Gastroesophageal sphincter (tissue), 4 donors: ENCODE measurements around the gene ZNF512. TPM values are rescaled to one million over a fixed set of nuclear protein-coding genes. Genes with fewer than 3 reads are reported as not detected.
"Not testable (repeated sequence)": the region's sequence is repeated elsewhere in the genome, so short reads cannot be mapped to it uniquely, and the experiment has no call there.

Experiments used
- ATAC-seq: fragments of 150-250 bp; one replicate; pipeline ENCODE4 v1.9.1; 2016; ENCODE audit warnings: mild to moderate bottlenecking, moderate library complexity
- H3K27ac ChIP-seq, 4 donors: fragments of 200-600 bp; sonication (generic) in 3 of 4; 1 replicate in 3 of 4; 2 replicates in 1 of 4; pipeline ENCODE4 v1.5.1; 2016 to 2019
- H3K27me3 ChIP-seq: fragments of 200-600 bp; sonication (generic); one replicate; pipeline ENCODE4 v1.5.1; 2019
- H3K36me3 ChIP-seq, 2 donors: fragments of 200-600 bp; sonication (generic); one replicate each; pipeline ENCODE4 v1.5.1; 2019; ENCODE audit warnings: control low read depth in 1 of 2
- H3K4me1 ChIP-seq, 3 donors: fragments of 200-600 bp; sonication (generic); 1 replicate in 2 of 3; 2 replicates in 1 of 3; pipeline ENCODE4 v1.5.1; 2016 to 2019; ENCODE audit warnings: control low read depth in 2 of 3
- H3K4me3 ChIP-seq, 2 donors: fragments of 200-600 bp; sonication (generic); one replicate each; pipeline ENCODE4 v1.5.1; 2019; ENCODE audit warnings: mild to moderate bottlenecking in 1 of 2, moderate library complexity in 1 of 2
- H3K9me3 ChIP-seq, 3 donors: fragments of 200-600 bp; sonication (generic); one replicate each; pipeline ENCODE4 v1.5.1; 2017 to 2019; ENCODE audit warnings: control low read depth in 2 of 3
- EP300 ChIP-seq: sonication (generic); formaldehyde crosslinking; IDR thresholded peaks from one replicate; pipeline ENCODE4 v1.6.1; 2017; ENCODE audit warnings: antibody characterized with exemption, mild to moderate bottlenecking
- POLR2A ChIP-seq, 2 donors: fragments of 450-650 bp; IDR thresholded peaks; one replicate each; pipeline ENCODE4 v1.6.1; 2017; ENCODE audit warnings: antibody characterized with exemption in 2 of 2, mild to moderate bottlenecking in 2 of 2, moderate library complexity in 1 of 2
- POLR2AphosphoS5 ChIP-seq: sonication (generic); formaldehyde crosslinking; IDR thresholded peaks from one replicate; pipeline ENCODE4 v1.6.1; 2017; ENCODE audit warnings: antibody characterized with exemption
- WGBS, 2 donors: methylation state at CpG; one replicate each; pipeline ENCODE4 v1.1.5; 2018; ENCODE audit warnings: low coverage in 1 of 2; 5-methylcytosine and 5-hydroxymethylcytosine counted together
- total RNA-seq, 4 donors: library from RNA; depleted of rRNA; stranded (reverse); fragments of >200 nt; gene quantifications; one replicate each; pipeline ENCODE4 v1.1.0, GENCODE V29; 2016
- TF ChIP-seq, protein P1 (sequence below), 4 experiments: fragments of 200-600 bp in 2 of 4; fragments of 450-650 bp in 2 of 4; sonication (generic) in 1 of 4; IDR thresholded peaks; one replicate each; pipeline ENCODE4 v1.5.1; 2017 to 2019; ENCODE audit warnings: antibody characterized with exemption in 4 of 4, mild to moderate bottlenecking in 2 of 4, moderate library complexity in 2 of 4

The ZNF512 gene
- total RNA-seq, 4 donors from 2014 or later, result 32.3 to 52.1 (median 44.4) TPM

DNA sequence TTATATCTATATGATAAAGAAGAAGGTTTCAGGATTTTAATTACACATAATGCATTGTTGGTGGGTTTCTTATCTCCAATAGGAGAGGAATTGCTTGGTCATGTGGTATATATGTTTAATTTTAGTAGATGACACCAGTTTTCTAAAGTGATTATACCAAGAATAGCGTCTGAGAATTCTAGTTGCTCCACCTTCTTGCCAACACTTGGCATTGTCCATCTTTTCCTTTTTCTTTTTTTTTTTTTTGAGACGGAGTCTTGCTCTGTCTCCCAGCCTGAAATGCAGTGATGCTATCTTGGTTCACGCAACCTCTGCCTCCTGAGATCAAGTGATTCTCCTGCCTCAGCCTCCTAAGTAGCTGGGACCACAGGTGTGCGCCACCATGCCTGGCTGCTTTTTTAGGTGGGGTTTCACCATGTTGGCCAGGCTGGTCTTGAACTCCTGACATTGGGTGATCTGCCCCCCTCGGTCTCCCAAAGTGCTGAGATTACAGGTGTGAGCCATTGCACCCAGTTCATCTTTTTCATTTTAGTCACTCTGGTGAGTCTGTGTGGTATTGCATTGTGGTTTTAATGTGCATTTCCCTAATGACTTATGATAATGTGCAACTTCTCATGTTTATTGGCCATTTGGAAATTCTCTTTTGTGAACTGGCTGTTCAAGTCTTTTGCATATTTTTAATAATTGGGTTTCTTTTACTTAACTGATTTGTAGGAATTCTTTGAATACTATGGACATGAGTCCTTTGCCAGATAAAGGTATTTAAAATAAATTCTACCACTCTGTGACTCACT lies 37.3 kb upstream of the ZNF512 start:
- Histone ChIP-seq H3K4me1 (no peaks in the 10 kb centered on the region), H3K9me3 (peaks cover 0 to 12% (median 0%) of the 10 kb centered on the region in 3 donors), H3K36me3 (no peaks in the 10 kb centered on the region), H3K27me3 (no peaks in the 10 kb centered on the region), H3K27ac (no peak overlapping the region), H3K4me3 (no peak overlapping the region)
- 85 to 93% methylated on average over 4 to 5 of the region's 5 CpGs for WGBS, 2 donors
- no peak for ATAC-seq
- no peak for TF ChIP-seq POLR2AphosphoS5
- TF ChIP-seq EP300, result no peak
- TF ChIP-seq POLR2A (IDR thresholded peaks at IDR 0.05), result no peak
- TF ChIP-seq, protein P1, sequence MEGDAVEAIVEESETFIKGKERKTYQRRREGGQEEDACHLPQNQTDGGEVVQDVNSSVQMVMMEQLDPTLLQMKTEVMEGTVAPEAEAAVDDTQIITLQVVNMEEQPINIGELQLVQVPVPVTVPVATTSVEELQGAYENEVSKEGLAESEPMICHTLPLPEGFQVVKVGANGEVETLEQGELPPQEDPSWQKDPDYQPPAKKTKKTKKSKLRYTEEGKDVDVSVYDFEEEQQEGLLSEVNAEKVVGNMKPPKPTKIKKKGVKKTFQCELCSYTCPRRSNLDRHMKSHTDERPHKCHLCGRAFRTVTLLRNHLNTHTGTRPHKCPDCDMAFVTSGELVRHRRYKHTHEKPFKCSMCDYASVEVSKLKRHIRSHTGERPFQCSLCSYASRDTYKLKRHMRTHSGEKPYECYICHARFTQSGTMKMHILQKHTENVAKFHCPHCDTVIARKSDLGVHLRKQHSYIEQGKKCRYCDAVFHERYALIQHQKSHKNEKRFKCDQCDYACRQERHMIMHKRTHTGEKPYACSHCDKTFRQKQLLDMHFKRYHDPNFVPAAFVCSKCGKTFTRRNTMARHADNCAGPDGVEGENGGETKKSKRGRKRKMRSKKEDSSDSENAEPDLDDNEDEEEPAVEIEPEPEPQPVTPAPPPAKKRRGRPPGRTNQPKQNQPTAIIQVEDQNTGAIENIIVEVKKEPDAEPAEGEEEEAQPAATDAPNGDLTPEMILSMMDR (IDR thresholded peaks at IDR 0.05), result no peak

DNA sequence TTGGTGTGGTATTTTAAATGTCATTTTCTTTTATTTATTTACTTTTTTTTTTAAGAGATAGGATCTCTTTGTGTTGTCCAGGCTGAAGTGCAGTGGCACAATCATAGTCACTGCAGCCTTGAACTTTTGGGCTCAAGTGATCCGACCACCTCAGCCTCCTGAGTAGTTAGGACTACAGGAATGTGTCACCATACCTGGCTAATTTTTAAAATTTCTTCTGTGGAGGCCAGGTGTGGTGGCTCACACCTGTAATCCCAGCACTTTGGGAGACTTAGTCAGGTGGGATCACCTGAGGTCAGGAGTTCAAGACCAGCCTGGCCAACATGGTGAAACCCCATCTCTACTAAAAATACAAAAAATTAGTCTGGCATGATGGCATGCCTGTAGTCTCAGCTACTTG lies 33.5 kb upstream of the ZNF512 start:
- no peak for TF ChIP-seq EP300
- no peak for TF ChIP-seq POLR2AphosphoS5
- Histone ChIP-seq H3K4me3 (no peak overlapping the region), H3K27me3 (no peaks in the 10 kb centered on the region), H3K36me3 (no peaks in the 10 kb centered on the region), H3K4me1 (no peaks in the 10 kb centered on the region), H3K27ac (no peak overlapping the region), H3K9me3 (peaks cover 0 to 12% (median 0%) of the 10 kb centered on the region in 3 donors)
- whole genome bisulfite sequencing, 2 donors, result 63% methylated on average over 1 of the region's 1 CpG; no CpG with 5 or more reads in 1 of the 2 donors
- ATAC-seq, result no peak

DNA sequence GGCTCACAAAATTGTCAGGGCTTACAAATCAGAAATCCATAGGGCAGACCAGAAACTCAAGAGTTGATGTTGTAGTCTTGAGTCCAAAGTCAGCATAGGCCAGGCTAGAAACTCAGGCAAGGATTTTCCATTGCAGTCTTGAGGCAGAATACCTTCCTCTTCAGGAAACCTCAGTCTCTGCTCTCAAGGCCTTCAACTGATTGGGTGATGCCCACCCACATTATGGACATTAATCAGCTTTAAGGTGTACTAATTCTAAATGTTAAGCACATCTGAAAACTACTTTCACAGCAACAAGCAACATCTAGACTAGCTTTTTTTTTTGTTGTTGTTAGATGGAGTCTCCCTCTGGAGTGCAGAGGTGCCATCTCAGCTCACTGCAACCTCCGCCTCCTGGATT lies 31.3 kb upstream of the ZNF512 start:
- Histone ChIP-seq H3K27ac (no peak overlapping the region), H3K4me1 (no peaks in the 10 kb centered on the region), H3K36me3 (no peaks in the 10 kb centered on the region), H3K4me3 (no peak overlapping the region), H3K9me3 (peaks cover 0 to under 1% (median 0%) of the 10 kb centered on the region in 3 donors), H3K27me3 (peaks cover 6% of the 10 kb centered on the region)
- no peak for ATAC-seq
- 100% methylated on average over 1 of the region's 1 CpG; no CpG with 5 or more reads in 1 of the 2 donors for WGBS, 2 donors
- TF ChIP-seq, protein P1 (IDR thresholded peaks at IDR 0.05), result no peak
- TF ChIP-seq POLR2AphosphoS5 (no peak), EP300 (no peak)

DNA sequence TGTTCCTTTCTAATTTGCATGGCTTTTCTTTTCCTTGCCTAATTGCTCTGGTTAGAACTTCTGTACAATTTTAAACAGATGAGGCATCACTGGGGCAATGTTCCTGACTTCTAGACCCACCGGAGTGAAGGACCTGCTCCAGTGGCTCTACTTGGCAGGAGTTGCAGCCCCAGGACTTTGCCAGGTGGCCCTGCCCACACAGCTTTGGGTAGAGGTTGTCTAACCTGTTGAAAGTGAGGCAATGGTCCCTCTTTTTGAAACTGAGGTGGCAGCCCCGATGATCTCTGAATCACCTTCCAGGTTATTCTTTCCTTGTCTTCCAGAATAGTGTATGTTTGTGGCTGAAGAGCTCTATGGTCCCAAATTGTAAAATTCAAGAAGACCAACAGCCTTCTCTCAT lies 29.9 kb upstream of the ZNF512 start:
- ATAC-seq, result no peak
- H3K36me3 ChIP-seq, result no peaks in the 10 kb centered on the region
- 100% methylated on average over 1 of the region's 2 CpGs; no CpG with 5 or more reads in 1 of the 2 donors for WGBS, 2 donors

DNA sequence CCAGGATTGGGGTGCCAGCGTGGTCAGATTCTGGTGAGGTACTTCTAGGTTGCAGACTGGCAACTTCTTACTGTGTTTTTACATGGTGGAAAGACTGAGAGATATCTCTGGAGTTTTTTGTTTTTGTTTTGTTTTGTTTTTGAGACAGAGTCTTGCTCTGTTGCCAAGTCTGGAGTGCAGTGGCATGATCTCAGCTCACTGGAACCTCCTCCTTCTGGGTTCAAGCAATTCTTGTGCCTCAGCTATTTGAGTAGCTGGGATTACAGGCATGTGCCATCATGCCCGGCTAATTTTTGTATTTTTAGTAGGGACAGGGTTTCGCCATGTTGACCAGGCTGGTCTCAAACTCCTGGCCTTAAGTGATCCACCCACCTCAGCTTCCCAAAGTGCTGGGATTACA lies 28.4 kb upstream of the ZNF512 start:
- not testable (repeated sequence) for ATAC-seq, H3K4me3 ChIP-seq, H3K4me1 ChIP-seq, H3K27ac ChIP-seq, H3K9me3 ChIP-seq, H3K36me3 ChIP-seq
- peaks cover 13% of the 10 kb centered on the region for H3K27me3 ChIP-seq
- 60 to 100% methylated on average over 1 of the region's 3 CpGs for WGBS, 2 donors

More for the DNA sequence above, 29.9 kb upstream of the ZNF512 start:
- TF ChIP-seq POLR2AphosphoS5 (no peak), EP300 (no peak), POLR2A (IDR thresholded peaks at IDR 0.05) (no peak)
- TF ChIP-seq, protein P1 (IDR thresholded peaks at IDR 0.05), result no peak
- no peaks in the 10 kb centered on the region for H3K9me3 ChIP-seq
- H3K4me3 ChIP-seq, result no peak overlapping the region
- H3K27ac ChIP-seq, result no peak overlapping the region
- H3K27me3 ChIP-seq, result peaks cover 6% of the 10 kb centered on the region
- no peaks in the 10 kb centered on the region for H3K4me1 ChIP-seq

DNA sequence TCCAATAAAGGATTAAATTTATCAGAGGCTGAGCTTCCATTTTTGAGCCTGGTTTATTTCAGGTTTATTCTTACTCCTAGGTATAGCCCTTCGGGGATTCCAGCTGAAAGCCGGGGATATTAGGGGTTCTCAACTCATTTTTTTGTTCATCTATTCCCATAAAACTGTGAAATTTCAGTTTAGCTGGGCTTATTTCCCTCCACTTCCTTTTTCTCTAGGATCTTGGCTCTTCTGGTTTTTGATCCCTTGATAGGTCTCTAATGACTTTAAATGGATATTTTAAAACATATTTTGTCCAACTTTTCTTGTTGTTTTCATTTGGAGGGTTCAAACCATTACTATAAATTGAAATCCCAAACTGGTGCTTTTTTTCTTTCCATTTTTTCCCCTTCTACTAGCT lies 23.6 kb upstream of the ZNF512 start:
- Histone ChIP-seq H3K9me3 (no peaks in the 10 kb centered on the region), H3K36me3 (no peaks in the 10 kb centered on the region), H3K4me3 (no peak overlapping the region), H3K27me3 (peaks cover 32% of the 10 kb centered on the region), H3K4me1 (no peaks in the 10 kb centered on the region), H3K27ac (no peak overlapping the region)
- WGBS, 2 donors, result 86% methylated on average over 2 of the region's 2 CpGs
- TF ChIP-seq POLR2A (IDR thresholded peaks at IDR 0.05), result no peak
- no peak for TF ChIP-seq POLR2AphosphoS5
- no peak for TF ChIP-seq EP300
- TF ChIP-seq, protein P1 (IDR thresholded peaks at IDR 0.05), result no peak
- no peak for ATAC-seq
